ENCODE results near the gene RERE. TPM values are rescaled to one million over a fixed set of nuclear protein-coding genes. Genes with fewer than 3 reads are reported as not detected.

The RERE gene
- total and polyA plus RNA-seq, 7 donors: 38.8 to 308 (median 99.7) TPM

DNA sequence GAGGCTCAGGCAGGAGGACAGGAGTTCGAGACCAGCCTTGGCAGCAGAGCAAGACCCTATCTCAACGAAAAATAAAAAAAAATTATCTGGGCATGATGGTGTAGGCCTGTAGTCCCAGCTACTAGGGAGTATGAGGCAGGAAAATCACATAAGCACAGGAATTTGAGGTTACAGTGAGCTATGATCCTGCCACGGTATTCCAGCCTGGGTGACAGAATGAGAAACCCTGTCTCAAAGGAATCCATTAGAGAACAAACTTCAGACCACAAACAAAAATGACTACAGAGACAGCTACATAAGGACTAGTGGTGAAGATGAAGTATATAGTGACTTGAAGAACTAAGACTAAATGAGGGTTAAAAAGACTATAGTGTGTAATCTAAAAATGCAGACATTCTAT lies 233.1 kb downstream of the RERE start:
- Histone ChIP-seq H3K27ac (no peak overlapping the region), H3K9me3 (no peaks in the 10 kb centered on the region), H3K4me1 (peaks cover 13% of the 10 kb centered on the region), H3K36me3 (ENCODE audit: insufficient read depth in 1 of 2, low read depth in 1 of 2) (no peaks in the 10 kb centered on the region), H3K27me3 (ENCODE audit: insufficient read depth in 3 of 3, low read length in 2 of 3) (no peaks in the 10 kb centered on the region), H3K4me3 (no peak overlapping the region)
- DNase-seq (no peak), ATAC-seq (no peak)
- WGBS, 3 donors: 74 to 84% (median 83%) methylated on average over 3 of the region's 3 CpGs
- TF ChIP-seq, protein P1, sequence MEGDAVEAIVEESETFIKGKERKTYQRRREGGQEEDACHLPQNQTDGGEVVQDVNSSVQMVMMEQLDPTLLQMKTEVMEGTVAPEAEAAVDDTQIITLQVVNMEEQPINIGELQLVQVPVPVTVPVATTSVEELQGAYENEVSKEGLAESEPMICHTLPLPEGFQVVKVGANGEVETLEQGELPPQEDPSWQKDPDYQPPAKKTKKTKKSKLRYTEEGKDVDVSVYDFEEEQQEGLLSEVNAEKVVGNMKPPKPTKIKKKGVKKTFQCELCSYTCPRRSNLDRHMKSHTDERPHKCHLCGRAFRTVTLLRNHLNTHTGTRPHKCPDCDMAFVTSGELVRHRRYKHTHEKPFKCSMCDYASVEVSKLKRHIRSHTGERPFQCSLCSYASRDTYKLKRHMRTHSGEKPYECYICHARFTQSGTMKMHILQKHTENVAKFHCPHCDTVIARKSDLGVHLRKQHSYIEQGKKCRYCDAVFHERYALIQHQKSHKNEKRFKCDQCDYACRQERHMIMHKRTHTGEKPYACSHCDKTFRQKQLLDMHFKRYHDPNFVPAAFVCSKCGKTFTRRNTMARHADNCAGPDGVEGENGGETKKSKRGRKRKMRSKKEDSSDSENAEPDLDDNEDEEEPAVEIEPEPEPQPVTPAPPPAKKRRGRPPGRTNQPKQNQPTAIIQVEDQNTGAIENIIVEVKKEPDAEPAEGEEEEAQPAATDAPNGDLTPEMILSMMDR (IDR thresholded peaks at IDR 0.05): no peak
- intact Hi-C loops (cut with DNase I): no loop called here

- H3K27ac ChIP-seq: no peak overlapping the region
- TF ChIP-seq, protein P1 (IDR thresholded peaks at IDR 0.05): no peak
- no peaks in the 10 kb centered on the region for H3K9me3 ChIP-seq
- intact Hi-C loops (cut with DNase I): no loop called here
- H3K36me3 ChIP-seq (ENCODE audit: insufficient read depth in 1 of 2, low read depth in 1 of 2): no peaks in the 10 kb centered on the region
- no peaks in the 10 kb centered on the region for H3K27me3 ChIP-seq (ENCODE audit: insufficient read depth in 3 of 3, low read length in 2 of 3)
- no peak overlapping the region for H3K4me3 ChIP-seq
- no peak for ATAC-seq
- no peak for DNase-seq
- peaks cover 13% of the 10 kb centered on the region for H3K4me1 ChIP-seq
- WGBS, 3 donors: 69 to 82% (median 72%) methylated on average over 3 of the region's 3 CpGs
Measured at GRCh38 chr1:8583031-8583430, 234.4 kb downstream of the RERE start.

- H3K27me3 ChIP-seq (ENCODE audit: insufficient read depth in 3 of 3, low read length in 2 of 3): no peaks in the 10 kb centered on the region
- DNase-seq: no peak
- no peak overlapping the region for H3K4me3 ChIP-seq
- H3K36me3 ChIP-seq (ENCODE audit: insufficient read depth in 1 of 2, low read depth in 1 of 2): no peaks in the 10 kb centered on the region
- H3K9me3 ChIP-seq: no peaks in the 10 kb centered on the region
- no peak overlapping the region for H3K27ac ChIP-seq
- TF ChIP-seq, protein P1 (IDR thresholded peaks at IDR 0.05): no peak
- 24 to 27% (median 27%) methylated on average over 4 of the region's 4 CpGs for WGBS, 3 donors
- intact Hi-C loops (cut with DNase I): no loop called here
- H3K4me1 ChIP-seq: peaks cover 13% of the 10 kb centered on the region
- peak; percentile 62 to 89 (median 81) for ATAC-seq
Measured at GRCh38 chr1:8580566-8580965, 236.9 kb downstream of the RERE start.

- peaks cover 13% of the 10 kb centered on the region for H3K4me1 ChIP-seq
- intact Hi-C loops (cut with DNase I): no loop called here
- H3K9me3 ChIP-seq: no peaks in the 10 kb centered on the region
- DNase-seq (no peak), ATAC-seq (no peak)
- no peaks in the 10 kb centered on the region for H3K36me3 ChIP-seq (ENCODE audit: insufficient read depth in 1 of 2, low read depth in 1 of 2)
- H3K4me3 ChIP-seq: no peak overlapping the region
- TF ChIP-seq, protein P1 (IDR thresholded peaks at IDR 0.05): no peak
- no peaks in the 10 kb centered on the region for H3K27me3 ChIP-seq (ENCODE audit: insufficient read depth in 3 of 3, low read length in 2 of 3)
- H3K27ac ChIP-seq: no peak overlapping the region
- WGBS, 3 donors: 84 to 89% (median 87%) methylated on average over 5 of the region's 5 CpGs
Measured at GRCh38 chr1:8578936-8579335, 238.5 kb downstream of the RERE start.

DNA sequence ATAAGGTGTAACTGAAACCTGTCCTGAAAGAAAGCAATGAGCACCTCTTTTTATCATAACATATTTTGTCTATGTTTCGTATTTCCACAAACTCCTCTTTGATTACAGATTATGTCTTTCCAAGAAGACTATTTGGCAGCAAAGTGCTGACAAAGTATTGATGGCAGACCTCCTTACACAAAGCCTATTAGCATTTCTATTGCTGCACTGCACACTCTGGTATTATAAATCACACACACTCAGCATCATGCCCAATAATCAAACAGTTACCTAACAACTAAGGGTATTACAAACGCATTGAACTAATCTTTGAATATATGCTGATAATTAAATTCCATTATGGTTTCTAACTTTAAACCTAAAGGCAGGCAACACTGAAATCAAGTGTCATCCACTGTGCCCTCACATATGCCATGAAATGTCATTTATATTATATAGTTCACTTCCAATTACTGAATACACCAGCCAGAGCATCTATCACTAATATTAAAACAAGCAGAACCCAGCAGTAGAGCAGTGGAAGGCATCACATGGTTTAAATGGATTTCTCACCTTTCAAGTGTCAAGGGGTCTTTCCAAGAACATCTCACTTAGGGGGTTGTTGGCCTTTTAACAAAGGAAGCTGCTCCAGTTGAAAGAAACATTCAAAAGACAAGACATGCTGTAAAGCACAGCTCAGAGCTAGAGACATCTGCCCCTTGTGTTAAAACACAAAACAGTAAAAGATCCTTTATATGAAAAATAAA lies 239.1 kb downstream of the RERE start:
- WGBS, 3 donors: 90 to 95% (median 93%) methylated on average over 2 of the region's 2 CpGs
- Histone ChIP-seq H3K4me3 (no peak overlapping the region), H3K4me1 (peaks cover 13% of the 10 kb centered on the region), H3K27ac (no peak overlapping the region), H3K9me3 (no peaks in the 10 kb centered on the region), H3K36me3 (ENCODE audit: insufficient read depth in 1 of 2, low read depth in 1 of 2) (no peaks in the 10 kb centered on the region), H3K27me3 (ENCODE audit: insufficient read depth in 3 of 3, low read length in 2 of 3) (no peaks in the 10 kb centered on the region)
- DNase-seq (no peak), ATAC-seq (no peak)
- intact Hi-C loops (cut with DNase I): no loop called here
- TF ChIP-seq, protein P1 (IDR thresholded peaks at IDR 0.05): no peak
